GM18520 (cell line): Measurements from ENCODE around the gene ITGBL1.

Experiments used
- ATAC-seq: cut with Tn5 transposase; IDR thresholded peaks from one replicate; pipeline ENCODE4 v1.9.1; 2021; ENCODE audit not compliant: unreplicated experiment

Gene ITGBL1

DNA sequence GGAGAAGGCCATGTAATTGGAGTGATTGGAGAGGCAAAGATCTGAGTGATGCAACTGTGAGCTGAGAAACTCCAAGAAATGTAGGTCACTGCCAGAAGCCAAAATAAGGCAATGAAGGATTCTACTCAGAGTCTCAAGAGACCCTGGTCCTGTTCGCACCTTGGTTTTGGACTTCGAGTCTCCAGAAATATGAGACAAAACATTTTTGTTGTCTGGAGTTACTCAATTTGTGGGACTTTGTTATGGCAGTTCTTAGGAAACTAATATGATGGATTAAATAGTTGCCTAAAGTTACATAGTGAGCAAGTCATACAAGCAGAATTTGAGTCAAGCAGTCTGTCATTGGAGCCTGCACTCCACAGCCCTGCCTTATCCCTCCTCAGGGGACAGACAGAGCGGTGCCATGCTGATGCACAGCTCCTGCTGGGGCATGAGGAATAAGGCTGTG lies 104.2 kb downstream of the ITGBL1 start:
- no peak for ATAC-seq

DNA sequence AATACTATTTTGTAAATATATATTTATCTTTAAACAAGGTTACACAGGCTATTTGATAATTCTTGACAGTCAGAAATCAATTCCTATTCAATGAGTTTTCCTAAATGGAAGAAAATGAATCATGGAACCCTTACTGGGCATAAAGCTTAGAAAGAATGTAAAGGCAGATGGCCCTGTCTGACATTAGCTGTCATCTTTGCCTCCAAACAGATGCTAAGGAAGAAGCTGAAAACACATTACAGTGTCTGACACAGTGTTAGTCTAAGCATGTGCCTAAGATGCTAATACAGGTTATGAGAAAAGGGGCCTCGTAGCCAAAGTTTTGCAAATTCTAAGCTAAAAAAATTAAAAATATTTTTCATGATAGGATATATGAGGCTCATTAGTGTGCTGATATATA lies 112.8 kb downstream of the ITGBL1 start:
- no peak for ATAC-seq

- no peak for ATAC-seq
Observed at GRCh38 chr13:101567841-101568240, 115.4 kb downstream of the ITGBL1 start.

- no peak for ATAC-seq
Observed at GRCh38 chr13:101569807-101570206, 117.3 kb downstream of the ITGBL1 start.

- no peak for ATAC-seq
Observed at GRCh38 chr13:101570410-101570809, 117.9 kb downstream of the ITGBL1 start.

DNA sequence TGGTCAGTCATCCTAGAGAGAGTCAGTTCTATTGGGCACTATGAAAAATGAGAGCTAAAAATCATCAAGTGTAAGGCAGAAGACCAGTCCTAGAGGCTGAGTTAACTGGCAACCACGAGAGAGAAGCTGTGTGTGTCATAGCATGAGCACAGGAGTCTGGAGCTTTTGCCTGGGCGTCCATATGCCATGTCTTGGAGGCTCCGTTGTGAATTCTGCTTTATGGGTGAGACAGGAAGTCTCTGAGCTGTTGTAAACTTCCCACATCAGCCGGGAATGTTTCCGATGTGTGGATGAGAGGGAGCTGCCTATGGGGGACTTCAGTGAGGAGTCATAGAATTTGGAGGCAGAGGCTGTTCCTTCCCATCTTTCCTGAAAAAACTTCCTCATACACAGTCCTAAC lies 120.0 kb downstream of the ITGBL1 start:
- ATAC-seq, result no peak

- no peak for ATAC-seq
Observed at GRCh38 chr13:101575581-101575980, 123.1 kb downstream of the ITGBL1 start.

GRCh38 chr13:101576455-101576854 lies 124.0 kb downstream of the ITGBL1 start:
- no peak for ATAC-seq

GRCh38 chr13:101576977-101577376 lies 124.5 kb downstream of the ITGBL1 start:
- no peak for ATAC-seq

GRCh38 chr13:101579281-101579802 lies 126.9 kb downstream of the ITGBL1 start:
- ATAC-seq, result no peak

DNA sequence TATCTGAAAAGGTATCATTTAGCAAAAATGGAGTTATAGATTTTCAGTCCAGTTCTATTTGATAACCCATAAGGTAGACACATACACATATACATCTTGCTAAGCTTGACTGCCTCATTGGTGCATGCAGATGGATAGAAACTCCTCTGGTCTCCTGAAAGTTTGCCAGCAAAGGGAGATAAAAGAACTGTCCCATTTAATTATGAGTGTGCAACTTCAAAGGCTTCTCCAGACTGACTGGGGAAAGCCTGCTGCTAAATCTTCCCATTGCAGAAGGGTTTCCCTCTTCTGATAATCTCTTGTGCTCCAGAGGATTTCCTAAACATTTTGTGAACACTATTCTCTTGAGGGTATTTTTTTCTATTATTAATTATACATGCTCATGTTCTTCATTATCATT lies 131.9 kb downstream of the ITGBL1 start:
- ATAC-seq, result no peak

DNA sequence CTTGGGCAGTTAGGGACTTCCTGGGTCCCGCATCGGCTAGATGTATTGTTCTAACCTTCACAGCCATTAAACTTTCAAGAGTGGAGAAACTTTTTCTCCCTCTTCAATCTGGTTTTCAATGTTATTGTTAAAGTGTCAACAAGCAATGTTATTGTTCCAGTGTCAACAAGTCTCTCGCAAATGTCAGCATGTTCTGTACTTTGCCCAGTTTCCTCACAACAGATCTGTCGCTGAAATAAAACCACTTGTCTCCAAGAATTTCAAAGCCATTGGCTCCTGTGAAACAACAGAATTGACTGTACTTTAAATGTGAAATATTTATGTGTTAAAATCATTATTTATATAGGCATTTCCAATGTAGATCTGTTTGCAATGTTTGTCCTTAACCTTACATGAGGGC lies 138.0 kb downstream of the ITGBL1 start:
- no peak for ATAC-seq

- no peak for ATAC-seq
Observed at GRCh38 chr13:101594936-101595335, 142.5 kb downstream of the ITGBL1 start.

DNA sequence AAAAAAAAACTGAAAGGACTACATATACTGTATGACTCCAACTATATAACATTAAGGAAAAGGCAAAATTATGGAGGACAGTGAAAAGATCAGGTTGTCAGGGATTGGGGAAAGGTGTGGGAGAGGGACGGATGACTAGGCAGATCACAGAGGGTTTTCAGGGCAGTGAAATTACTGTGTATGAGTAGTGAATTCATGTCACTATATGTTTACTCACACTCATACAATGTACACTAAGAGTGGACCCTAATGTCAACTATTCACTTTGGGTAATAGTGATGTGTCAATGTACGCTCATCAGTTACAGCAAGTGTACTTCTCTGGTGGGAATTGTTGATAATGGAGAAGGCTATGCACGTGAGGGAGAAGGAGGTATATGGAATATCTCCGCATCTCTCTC lies 144.3 kb downstream of the ITGBL1 start:
- no peak for ATAC-seq

DNA sequence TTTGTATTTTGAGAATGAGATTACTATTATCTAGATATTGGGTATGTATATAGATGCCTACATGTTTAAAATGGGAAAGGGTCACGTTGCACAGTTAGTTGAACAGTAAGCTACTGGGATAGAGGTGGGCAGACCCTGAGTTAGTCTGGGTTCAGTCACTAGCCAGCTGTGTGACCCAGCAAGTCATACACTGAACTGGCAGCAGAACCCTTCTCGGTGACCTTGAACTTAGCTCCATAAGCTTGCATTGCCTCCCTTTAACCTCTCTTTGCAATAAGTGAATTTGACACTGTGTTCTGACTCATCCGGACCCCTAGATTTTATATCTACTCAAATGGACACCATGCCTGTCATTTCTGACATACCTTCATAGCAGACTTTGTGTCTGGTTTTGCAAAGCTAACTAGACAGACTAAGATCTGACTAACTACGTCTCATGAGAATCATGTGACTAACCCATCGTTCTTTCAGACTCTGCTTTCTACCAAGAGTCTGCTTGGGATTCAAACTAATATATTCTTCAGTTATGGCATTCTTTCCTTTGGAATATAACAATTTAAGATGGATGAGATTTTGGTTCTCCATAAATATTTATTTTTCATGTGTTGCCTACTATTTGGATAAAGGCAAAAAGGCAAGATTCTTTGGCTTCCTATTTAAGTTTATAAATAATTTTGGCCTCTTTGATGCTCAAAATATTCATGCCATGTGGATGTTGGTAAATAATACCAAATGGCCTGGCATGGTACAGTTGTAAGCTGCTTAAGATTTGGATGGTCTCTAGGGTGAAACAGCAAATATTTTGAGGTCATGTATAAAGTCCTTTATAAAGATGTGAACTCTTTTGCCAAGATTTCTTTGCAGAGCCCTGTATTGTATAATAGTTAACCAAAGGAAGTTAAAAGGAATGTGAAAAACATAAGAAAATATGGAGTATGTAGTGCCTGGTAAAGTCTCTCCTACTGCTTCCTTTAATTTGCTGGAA lies 159.3 kb downstream of the ITGBL1 start:
- no peak for ATAC-seq

DNA sequence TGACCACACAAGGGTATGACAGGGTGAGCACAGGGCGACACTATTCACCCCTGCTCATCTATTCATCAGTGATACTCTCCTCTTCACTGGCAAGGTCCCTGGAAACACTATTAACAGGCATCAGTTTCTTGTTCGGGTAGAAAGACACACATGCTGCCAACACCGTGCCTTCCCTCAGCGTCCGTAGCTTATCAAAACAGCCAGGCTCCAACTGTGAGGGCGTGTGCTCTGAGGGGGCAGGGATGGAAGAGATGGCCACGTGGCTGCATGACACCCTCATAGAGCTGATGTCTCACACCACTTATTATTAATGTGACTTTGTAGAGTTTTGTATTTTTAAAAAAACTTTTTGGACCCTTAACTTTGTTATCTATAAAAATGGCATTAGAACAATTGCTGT lies 160.3 kb downstream of the ITGBL1 start:
- ATAC-seq, result no peak

- no peak for ATAC-seq
Observed at GRCh38 chr13:101614491-101614890, 162.0 kb downstream of the ITGBL1 start.

- peak; percentile 76 for ATAC-seq
Observed at GRCh38 chr13:101618440-101619187, 166.1 kb downstream of the ITGBL1 start.

GRCh38 chr13:101621099-101621498 lies 168.6 kb downstream of the ITGBL1 start:
- no peak for ATAC-seq

GRCh38 chr13:101623470-101624209 lies 171.2 kb downstream of the ITGBL1 start:
- no peak for ATAC-seq
